Subcutaneous abdominal adipose tissue (tissue), 5 donors: ENCODE results near the gene EPHA7.

ENCODE experiments used
- H3K27ac ChIP-seq: one replicate; pipeline ENCODE4 v1.7.0; 2013; ENCODE audit warnings: low read depth, mild to moderate bottlenecking, inconsistent platforms, low read length, moderate library complexity
- H3K27me3 ChIP-seq, 5 donors: one replicate each; pipeline ENCODE4 v1.7.0; 2013; ENCODE audit warnings: low read length in 5 of 5, inconsistent platforms in 1 of 5; ENCODE audit not compliant: control insufficient read depth in 5 of 5, insufficient read depth in 4 of 5
- H3K36me3 ChIP-seq, 5 donors: one replicate each; pipeline ENCODE4 v1.7.0; 2013; ENCODE audit warnings: low read length in 5 of 5; ENCODE audit not compliant: control insufficient read depth in 5 of 5, insufficient read depth in 5 of 5
- H3K4me1 ChIP-seq, 5 donors: one replicate each; pipeline ENCODE4 v1.7.0; 2013; ENCODE audit warnings: low read length in 5 of 5, mild to moderate bottlenecking in 3 of 5, moderate library complexity in 1 of 5; ENCODE audit not compliant: control insufficient read depth in 5 of 5, insufficient read depth in 5 of 5
- H3K4me3 ChIP-seq, 5 donors: one replicate each; pipeline ENCODE4 v1.7.0; 2013; ENCODE audit warnings: low read length in 5 of 5, low read depth in 1 of 5
- H3K9ac ChIP-seq, 5 donors: one replicate each; pipeline ENCODE4 v1.7.0; 2013; ENCODE audit warnings: low read length in 5 of 5, mild to moderate bottlenecking in 4 of 5, moderate library complexity in 3 of 5
- H3K9me3 ChIP-seq, 5 donors: one replicate each; pipeline ENCODE4 v1.7.0; 2013; ENCODE audit warnings: low read length in 5 of 5; ENCODE audit not compliant: control insufficient read depth in 5 of 5
- donor health status: healthy.
- donor health status: healthy.
- donor health status: healthy.
- donor health status: healthy.
- donor health status: healthy.

EPHA7 gene

DNA sequence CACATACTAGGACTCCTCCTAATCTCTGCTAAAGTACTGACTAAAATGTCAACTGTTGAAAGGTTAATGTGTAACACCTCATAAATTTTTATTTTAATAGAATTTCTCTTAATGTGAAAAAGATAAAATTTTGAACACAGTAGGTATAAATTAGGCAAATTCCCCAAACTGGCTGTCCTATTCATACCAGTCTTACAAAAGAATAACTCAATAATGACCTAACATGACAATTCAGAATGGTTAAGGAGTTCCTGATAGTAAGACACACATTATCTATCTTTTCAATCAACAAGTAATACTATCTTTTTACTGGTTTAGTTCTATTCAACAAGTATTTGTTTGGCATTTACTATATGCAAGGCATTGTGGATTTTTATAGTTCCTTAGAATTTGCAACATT is 141.1 kb downstream of the EPHA7 start:
- Histone ChIP-seq H3K4me3 (no peak overlapping the region), H3K4me1 (no peaks in the 10 kb centered on the region), H3K9ac (no peak overlapping the region), H3K9me3 (no peaks in the 10 kb centered on the region), H3K36me3 (no peaks in the 10 kb centered on the region), H3K27me3 (no peaks in the 10 kb centered on the region), H3K27ac (no peak overlapping the region)

DNA sequence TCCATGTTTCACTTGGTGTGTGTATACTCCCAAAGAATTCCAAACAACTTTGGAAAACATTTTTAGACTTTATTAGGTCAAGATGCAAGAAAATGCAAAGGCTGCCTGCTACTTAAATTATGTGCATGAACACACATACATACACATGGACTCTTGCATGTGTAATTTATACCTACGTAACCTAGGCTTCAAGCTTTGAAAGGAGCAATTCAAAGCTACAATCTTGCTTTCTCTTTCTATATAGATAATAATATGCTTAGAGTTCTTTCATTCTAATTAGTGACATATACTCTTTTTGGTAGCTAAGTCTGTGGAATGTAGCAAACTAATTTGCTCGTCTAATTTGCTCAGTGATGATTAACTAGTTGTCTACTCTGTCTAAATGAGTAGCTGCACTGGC is 146.5 kb downstream of the EPHA7 start:
- Histone ChIP-seq H3K4me3 (no peak overlapping the region), H3K36me3 (no peaks in the 10 kb centered on the region), H3K9ac (no peak overlapping the region), H3K27me3 (no peaks in the 10 kb centered on the region), H3K9me3 (no peaks in the 10 kb centered on the region), H3K27ac (no peak overlapping the region), H3K4me1 (no peaks in the 10 kb centered on the region)

DNA sequence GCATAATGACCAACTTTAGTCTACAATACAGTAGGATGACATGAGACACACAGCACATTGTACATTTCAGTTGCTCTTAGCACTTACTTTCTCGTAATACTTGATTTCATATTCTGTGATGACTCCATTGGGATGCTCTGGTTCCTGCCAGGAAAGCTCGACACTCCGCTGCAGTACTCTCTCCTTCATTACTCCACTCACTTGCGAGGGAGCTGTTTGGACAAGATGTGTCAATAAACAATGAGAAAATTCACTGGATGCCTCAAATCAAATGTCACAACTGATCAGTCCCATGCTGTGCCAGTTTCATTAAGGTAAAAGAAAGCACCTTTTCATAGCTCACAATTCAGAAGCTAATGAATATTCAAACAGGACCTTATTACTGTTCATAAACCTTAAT is 147.1 kb downstream of the EPHA7 start:
- no peak overlapping the region for H3K4me3 ChIP-seq
- H3K36me3 ChIP-seq = no peaks in the 10 kb centered on the region
- H3K27me3 ChIP-seq = no peaks in the 10 kb centered on the region
- H3K4me1 ChIP-seq = no peaks in the 10 kb centered on the region
- no peak overlapping the region for H3K9ac ChIP-seq
- no peak overlapping the region for H3K27ac ChIP-seq
- H3K9me3 ChIP-seq = no peaks in the 10 kb centered on the region

DNA sequence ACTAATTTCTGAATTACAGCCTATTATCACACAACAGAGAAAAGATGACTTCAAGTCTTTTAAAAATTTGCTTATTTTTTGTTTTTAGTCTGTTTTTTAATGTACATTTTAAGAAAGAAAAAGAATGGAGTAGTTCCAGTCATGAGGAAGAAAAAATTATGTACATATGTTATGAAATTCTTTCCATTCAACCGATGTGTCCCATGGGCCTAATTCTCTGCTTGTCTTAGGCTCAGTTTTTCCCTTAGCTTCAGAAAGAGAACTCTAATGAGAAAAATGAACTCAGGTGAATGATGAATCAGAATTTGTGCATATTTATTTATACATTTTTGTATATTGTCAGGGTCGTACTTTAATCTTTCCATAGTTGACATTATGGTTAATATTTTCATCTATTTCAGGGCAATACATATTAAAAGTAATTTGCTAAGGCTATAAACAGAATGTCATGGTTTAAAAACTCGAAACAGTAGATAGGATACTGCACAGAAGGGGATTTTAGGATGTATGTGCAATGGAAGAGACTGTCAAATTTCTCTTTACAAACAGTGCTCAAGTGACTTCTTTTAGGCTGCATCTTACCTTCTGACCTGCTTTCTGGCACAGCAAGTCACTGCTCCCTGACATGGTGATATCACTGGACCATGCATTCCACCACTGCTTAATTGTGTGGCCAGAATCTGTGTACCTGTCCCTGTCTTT is 153.1 kb downstream of the EPHA7 start:
- H3K9me3 ChIP-seq = no peaks in the 10 kb centered on the region
- H3K9ac ChIP-seq = no peak overlapping the region
- no peaks in the 10 kb centered on the region for H3K4me1 ChIP-seq
- H3K27ac ChIP-seq = no peak overlapping the region
- no peak overlapping the region for H3K4me3 ChIP-seq
- no peaks in the 10 kb centered on the region for H3K27me3 ChIP-seq
- no peaks in the 10 kb centered on the region for H3K36me3 ChIP-seq

DNA sequence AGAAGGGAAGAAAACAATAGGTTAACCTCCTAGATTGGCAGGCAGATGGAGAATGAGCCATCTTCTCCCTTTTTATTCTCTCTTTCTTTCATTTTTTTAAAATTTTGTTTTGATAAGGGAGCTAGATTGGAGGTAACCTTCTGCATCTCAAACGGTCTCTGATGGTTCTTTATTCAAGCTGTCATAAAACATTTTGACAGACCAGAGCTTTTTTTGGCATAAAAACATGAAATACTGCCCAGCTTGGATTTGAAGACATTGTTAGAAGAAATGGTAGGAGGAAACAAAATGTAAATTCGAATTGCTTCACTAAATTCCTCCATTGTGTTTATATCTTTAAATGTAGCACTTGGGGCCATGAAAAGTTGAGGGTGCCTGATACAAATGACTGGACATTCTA is 158.5 kb downstream of the EPHA7 start:
- Histone ChIP-seq H3K36me3 (no peaks in the 10 kb centered on the region), H3K4me3 (no peak overlapping the region), H3K27me3 (no peaks in the 10 kb centered on the region), H3K4me1 (no peaks in the 10 kb centered on the region), H3K9ac (no peak overlapping the region), H3K27ac (no peak overlapping the region), H3K9me3 (no peaks in the 10 kb centered on the region)

DNA sequence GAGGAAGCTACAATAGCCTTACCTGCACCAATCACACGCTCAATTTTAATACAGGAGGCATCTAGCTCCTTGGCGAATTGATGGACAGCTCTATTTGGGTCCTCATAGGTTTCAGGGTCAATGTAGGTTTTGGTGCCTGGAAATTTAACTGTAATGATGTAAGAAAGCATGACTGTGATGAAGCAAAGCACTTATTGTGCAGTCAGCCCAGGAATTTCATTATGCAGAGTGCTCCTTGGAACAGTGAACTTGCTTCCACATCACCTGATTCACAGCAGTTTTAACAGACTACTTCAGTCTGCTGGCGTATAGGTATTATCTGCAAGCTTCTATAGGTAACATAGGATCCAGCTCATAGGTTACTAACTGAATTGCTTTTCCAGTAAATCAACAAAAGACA is 160.0 kb downstream of the EPHA7 start:
- Histone ChIP-seq H3K36me3 (no peaks in the 10 kb centered on the region), H3K4me3 (no peak overlapping the region), H3K27me3 (no peaks in the 10 kb centered on the region), H3K9me3 (no peaks in the 10 kb centered on the region), H3K9ac (no peak overlapping the region), H3K27ac (no peak overlapping the region), H3K4me1 (no peaks in the 10 kb centered on the region)

DNA sequence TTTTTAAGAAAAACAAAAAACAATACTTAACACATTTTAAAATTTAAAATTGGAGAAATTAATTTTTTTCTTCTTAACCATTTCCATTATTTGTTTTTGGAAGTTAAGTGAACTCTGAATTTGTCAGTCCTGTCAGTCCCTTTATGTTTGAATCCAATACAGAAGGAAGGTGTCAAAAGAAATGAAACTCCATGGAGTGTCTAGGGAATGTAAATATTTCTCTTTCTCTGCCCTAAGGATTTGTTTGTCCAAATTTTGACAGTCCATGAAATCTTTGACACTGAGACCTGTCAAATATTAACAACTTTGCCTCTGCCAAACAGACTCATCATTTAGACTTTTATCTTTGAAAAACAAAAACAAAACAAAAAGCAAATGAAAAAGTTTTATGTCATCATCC is 166.4 kb downstream of the EPHA7 start:
- Histone ChIP-seq H3K4me1 (no peaks in the 10 kb centered on the region), H3K36me3 (no peaks in the 10 kb centered on the region), H3K27me3 (no peaks in the 10 kb centered on the region), H3K9me3 (no peaks in the 10 kb centered on the region), H3K4me3 (no peak overlapping the region), H3K9ac (no peak overlapping the region), H3K27ac (no peak overlapping the region)

DNA sequence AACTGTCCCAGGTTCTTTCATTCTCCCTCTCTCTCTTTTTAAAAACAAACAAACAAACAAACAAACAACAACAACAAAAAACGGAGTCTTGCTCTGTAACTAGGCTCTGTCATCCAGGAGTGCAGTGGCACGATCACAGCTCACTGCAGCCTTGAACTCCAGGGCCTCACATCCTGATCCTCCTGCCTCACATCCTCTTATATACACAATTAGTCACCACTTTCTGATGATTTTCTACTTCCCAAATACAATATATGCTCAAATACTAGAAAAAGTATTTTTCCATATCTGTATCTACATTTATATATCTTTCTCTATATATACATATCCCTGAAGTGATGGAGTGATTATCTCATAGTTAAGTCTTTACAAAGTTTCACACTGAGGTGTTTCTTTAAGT is 170.7 kb downstream of the EPHA7 start:
- H3K36me3 ChIP-seq = no peaks in the 10 kb centered on the region
- no peak overlapping the region for H3K9ac ChIP-seq
- no peaks in the 10 kb centered on the region for H3K9me3 ChIP-seq
- no peaks in the 10 kb centered on the region for H3K4me1 ChIP-seq
- no peaks in the 10 kb centered on the region for H3K27me3 ChIP-seq
- no peak overlapping the region for H3K27ac ChIP-seq
- H3K4me3 ChIP-seq = no peak overlapping the region

DNA sequence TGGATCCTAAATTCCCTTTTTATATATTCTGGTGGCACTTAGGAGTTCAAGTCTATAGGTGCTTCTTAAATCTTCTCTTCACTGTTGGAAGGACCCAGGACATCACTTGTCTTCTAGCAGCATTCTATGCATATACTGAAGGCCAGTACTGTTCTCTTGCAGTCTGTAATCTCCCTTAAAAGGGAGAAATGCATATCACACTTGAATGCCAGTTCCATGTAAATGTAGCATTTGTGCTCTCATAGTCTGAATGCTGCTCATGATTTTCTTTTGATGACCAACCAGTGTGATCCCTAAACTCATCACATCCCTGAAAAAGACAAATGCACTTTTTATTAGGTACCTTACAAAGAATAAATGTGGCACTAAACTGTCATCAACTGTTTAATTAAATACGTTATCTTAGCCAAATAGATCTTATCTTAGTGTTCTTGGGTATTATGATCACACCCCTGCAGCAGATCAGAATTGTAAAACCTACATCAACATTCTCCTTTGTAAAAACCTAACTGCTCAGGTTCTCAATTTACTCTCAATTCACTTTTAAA is 176.1 kb downstream of the EPHA7 start:
- H3K4me3 ChIP-seq = no peak overlapping the region
- H3K9me3 ChIP-seq = no peaks in the 10 kb centered on the region
- no peaks in the 10 kb centered on the region for H3K36me3 ChIP-seq
- H3K27ac ChIP-seq = no peak overlapping the region
- no peaks in the 10 kb centered on the region for H3K27me3 ChIP-seq
- H3K9ac ChIP-seq = no peak overlapping the region
- no peaks in the 10 kb centered on the region for H3K4me1 ChIP-seq

DNA sequence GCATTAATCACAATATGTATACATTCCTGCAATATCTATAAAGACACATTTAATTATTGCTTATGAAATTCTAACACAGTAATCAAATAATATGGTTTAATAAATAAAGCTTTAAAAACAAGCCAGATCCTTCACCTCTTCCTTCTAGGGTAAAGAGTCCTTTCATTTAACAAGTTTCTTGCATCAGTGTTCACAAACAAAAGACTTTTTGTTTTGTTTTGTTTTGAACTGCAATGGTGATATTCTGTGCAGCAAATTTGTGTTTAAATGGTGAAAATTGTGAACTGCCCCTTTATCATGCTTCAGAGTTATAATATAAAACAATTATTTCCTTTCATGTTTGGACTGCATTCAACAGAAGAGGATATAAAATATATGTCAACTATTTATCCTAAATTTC is 177.3 kb downstream of the EPHA7 start:
- Histone ChIP-seq H3K9ac (no peak overlapping the region), H3K36me3 (no peaks in the 10 kb centered on the region), H3K4me3 (no peak overlapping the region), H3K27ac (no peak overlapping the region), H3K4me1 (no peaks in the 10 kb centered on the region), H3K27me3 (no peaks in the 10 kb centered on the region), H3K9me3 (no peaks in the 10 kb centered on the region)
